Subcutaneous abdominal adipose tissue (tissue), 5 donors: ENCODE results near the gene NEUROD1.

Experiments
- H3K27ac ChIP-seq: one replicate; pipeline ENCODE4 v1.7.0; 2013; ENCODE audit warnings: low read depth, mild to moderate bottlenecking, inconsistent platforms, low read length, moderate library complexity
- H3K27me3 ChIP-seq, 5 donors: one replicate each; pipeline ENCODE4 v1.7.0; 2013; ENCODE audit warnings: low read length in 5 of 5, inconsistent platforms in 1 of 5; ENCODE audit not compliant: control insufficient read depth in 5 of 5, insufficient read depth in 4 of 5
- H3K36me3 ChIP-seq, 5 donors: one replicate each; pipeline ENCODE4 v1.7.0; 2013; ENCODE audit warnings: low read length in 5 of 5; ENCODE audit not compliant: control insufficient read depth in 5 of 5, insufficient read depth in 5 of 5
- H3K4me1 ChIP-seq, 5 donors: one replicate each; pipeline ENCODE4 v1.7.0; 2013; ENCODE audit warnings: low read length in 5 of 5, mild to moderate bottlenecking in 3 of 5, moderate library complexity in 1 of 5; ENCODE audit not compliant: control insufficient read depth in 5 of 5, insufficient read depth in 5 of 5
- H3K4me3 ChIP-seq, 5 donors: one replicate each; pipeline ENCODE4 v1.7.0; 2013; ENCODE audit warnings: low read length in 5 of 5, low read depth in 1 of 5
- H3K9ac ChIP-seq, 5 donors: one replicate each; pipeline ENCODE4 v1.7.0; 2013; ENCODE audit warnings: low read length in 5 of 5, mild to moderate bottlenecking in 4 of 5, moderate library complexity in 3 of 5
- H3K9me3 ChIP-seq, 5 donors: one replicate each; pipeline ENCODE4 v1.7.0; 2013; ENCODE audit warnings: low read length in 5 of 5; ENCODE audit not compliant: control insufficient read depth in 5 of 5
- donor health status: healthy.
- donor health status: healthy.
- donor health status: healthy.
- donor health status: healthy.
- donor health status: healthy.

NEUROD1 gene

GRCh38 chr2:181646415-181646987, 33.8 kb downstream of the NEUROD1 start:
- H3K4me3 ChIP-seq, result no peak overlapping the region
- no peaks in the 10 kb centered on the region for H3K36me3 ChIP-seq
- peaks cover 0 to 2% (median 0%) of the 10 kb centered on the region in 5 donors for H3K27me3 ChIP-seq
- H3K9ac ChIP-seq, result no peak overlapping the region
- H3K9me3 ChIP-seq, result no peaks in the 10 kb centered on the region
- H3K4me1 ChIP-seq, result no peaks in the 10 kb centered on the region
- no peak overlapping the region for H3K27ac ChIP-seq

DNA sequence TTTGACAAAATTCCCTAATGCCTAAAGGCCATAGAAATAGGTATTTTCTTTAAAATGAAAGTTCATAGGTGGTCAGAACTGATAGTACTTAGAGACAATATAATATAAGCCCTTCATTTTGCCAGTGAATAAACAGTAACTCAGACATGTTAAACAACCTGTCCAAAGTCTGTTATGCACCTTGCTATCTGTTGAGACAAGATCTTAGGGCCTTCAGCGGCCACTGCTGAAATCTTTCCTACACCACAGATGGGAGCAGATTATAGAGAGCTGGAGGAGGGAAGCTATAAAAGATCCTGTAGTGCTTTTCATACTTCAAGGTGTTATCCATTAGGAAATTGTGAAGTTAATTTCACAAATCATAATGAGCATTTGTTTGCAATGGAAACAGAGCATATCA, 37.2 kb downstream of the NEUROD1 start:
- H3K27ac ChIP-seq, result no peak overlapping the region
- no peak overlapping the region for H3K4me3 ChIP-seq
- H3K9ac ChIP-seq, result no peak overlapping the region
- no peaks in the 10 kb centered on the region for H3K9me3 ChIP-seq
- no peaks in the 10 kb centered on the region for H3K36me3 ChIP-seq
- no peaks in the 10 kb centered on the region for H3K4me1 ChIP-seq
- peaks cover 0 to 2% (median 0%) of the 10 kb centered on the region in 5 donors for H3K27me3 ChIP-seq

- Histone ChIP-seq H3K27me3 (peaks cover 0 to 2% (median 0%) of the 10 kb centered on the region in 5 donors), H3K27ac (no peak overlapping the region), H3K9ac (no peak overlapping the region), H3K36me3 (no peaks in the 10 kb centered on the region), H3K4me3 (no peak overlapping the region), H3K9me3 (no peaks in the 10 kb centered on the region), H3K4me1 (no peaks in the 10 kb centered on the region)
These were observed 38.2 kb downstream of the NEUROD1 start for GRCh38 chr2:181642086-181642485.

DNA sequence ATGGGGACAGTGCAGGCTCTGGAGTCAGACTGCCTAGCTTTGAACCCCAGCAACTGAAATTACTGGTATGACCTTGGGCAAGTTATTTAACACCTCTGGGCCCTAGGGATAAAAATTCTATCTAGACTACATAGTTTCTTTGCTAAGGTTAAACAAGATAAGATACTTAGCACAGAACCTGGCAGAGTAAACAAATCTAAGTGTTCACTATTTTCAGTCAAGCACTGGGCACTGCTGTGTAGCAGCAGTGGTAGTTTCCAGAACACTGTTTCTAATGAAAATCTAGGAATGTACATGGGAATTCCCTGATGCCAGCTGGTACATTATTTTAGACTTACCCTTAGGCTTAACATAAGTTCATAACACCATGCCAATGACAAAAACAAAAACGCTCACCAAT, 40.6 kb downstream of the NEUROD1 start:
- no peak overlapping the region for H3K9ac ChIP-seq
- no peaks in the 10 kb centered on the region for H3K4me1 ChIP-seq
- no peak overlapping the region for H3K27ac ChIP-seq
- no peaks in the 10 kb centered on the region for H3K36me3 ChIP-seq
- no peak overlapping the region for H3K4me3 ChIP-seq
- peaks cover 0 to 2% (median 0%) of the 10 kb centered on the region in 5 donors for H3K27me3 ChIP-seq
- H3K9me3 ChIP-seq, result no peaks in the 10 kb centered on the region

DNA sequence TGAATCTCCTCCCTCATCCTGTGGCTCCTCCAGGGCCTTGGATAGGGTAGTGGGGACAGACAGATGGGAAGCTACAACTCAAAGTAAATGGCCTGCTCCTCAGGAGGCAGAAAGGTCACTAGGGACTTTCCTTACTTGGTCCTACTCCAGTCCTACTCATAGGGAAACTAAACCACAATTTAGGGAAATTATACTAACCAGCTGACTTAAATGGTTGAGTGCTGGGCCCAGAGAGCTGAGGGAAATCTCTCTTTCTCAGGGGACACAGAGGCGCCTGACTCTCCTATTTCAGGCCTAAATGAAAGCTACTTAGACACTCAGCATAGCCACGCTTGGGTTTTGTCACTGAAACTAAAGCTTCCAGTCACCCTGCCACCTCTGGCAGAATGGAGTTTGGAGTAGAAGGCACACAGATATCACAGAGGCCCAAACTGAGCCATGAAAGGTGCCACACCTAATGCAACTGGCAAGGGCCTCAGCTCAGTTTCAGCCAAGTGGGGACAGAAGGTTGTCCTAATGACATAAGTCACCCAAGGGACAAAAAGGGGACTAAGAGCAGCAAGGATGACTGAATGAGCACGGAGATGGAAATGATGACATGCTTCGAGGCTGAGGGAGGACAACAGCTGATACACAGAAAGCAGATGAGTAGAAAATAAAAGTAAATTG, 47.5 kb downstream of the NEUROD1 start:
- H3K27ac ChIP-seq, result no peak overlapping the region
- H3K27me3 ChIP-seq, result no peaks in the 10 kb centered on the region
- no peaks in the 10 kb centered on the region for H3K36me3 ChIP-seq
- no peaks in the 10 kb centered on the region for H3K9me3 ChIP-seq
- H3K4me3 ChIP-seq, result no peak overlapping the region
- no peak overlapping the region for H3K9ac ChIP-seq
- no peaks in the 10 kb centered on the region for H3K4me1 ChIP-seq

GRCh38 chr2:181628590-181629585, 51.4 kb downstream of the NEUROD1 start:
- no peaks in the 10 kb centered on the region for H3K9me3 ChIP-seq
- H3K4me1 ChIP-seq, result no peaks in the 10 kb centered on the region

GRCh38 chr2:181627545-181627944, 52.8 kb downstream of the NEUROD1 start:
- Histone ChIP-seq H3K4me3 (no peak overlapping the region), H3K9ac (no peak overlapping the region), H3K9me3 (no peaks in the 10 kb centered on the region), H3K36me3 (no peaks in the 10 kb centered on the region), H3K4me1 (no peaks in the 10 kb centered on the region), H3K27ac (no peak overlapping the region), H3K27me3 (no peaks in the 10 kb centered on the region)

More at GRCh38 chr2:181628590-181629585, 51.4 kb downstream of the NEUROD1 start:
- no peaks in the 10 kb centered on the region for H3K36me3 ChIP-seq
- H3K27me3 ChIP-seq, result no peaks in the 10 kb centered on the region
- no peak overlapping the region for H3K4me3 ChIP-seq
- no peak overlapping the region for H3K27ac ChIP-seq
- no peak overlapping the region for H3K9ac ChIP-seq

DNA sequence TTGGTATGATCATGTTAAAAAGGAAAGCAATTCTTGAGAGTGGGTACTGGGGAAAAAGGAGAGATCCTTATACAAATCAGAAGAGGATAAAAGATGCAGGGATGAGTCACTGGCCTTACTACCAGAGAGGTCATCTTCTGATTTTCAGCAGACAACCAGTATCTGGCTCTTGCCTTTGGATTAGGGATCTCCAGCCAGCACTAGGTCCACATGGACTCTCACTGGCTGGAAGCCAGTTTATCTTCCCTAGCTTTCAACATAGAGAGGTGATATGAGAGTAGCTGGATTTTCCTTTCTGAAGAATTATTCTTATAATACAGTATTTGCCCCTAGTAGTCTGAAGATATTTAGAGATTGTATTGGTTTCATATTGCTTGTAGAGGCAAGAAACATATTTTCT, 53.6 kb downstream of the NEUROD1 start:
- no peaks in the 10 kb centered on the region for H3K27me3 ChIP-seq
- H3K27ac ChIP-seq, result no peak overlapping the region
- H3K9ac ChIP-seq, result no peak overlapping the region
- H3K4me3 ChIP-seq, result no peak overlapping the region
- H3K36me3 ChIP-seq, result no peaks in the 10 kb centered on the region
- no peaks in the 10 kb centered on the region for H3K4me1 ChIP-seq
- no peaks in the 10 kb centered on the region for H3K9me3 ChIP-seq
